Prostate gland (tissue), 2 donors: ENCODE results near the gene KLHL29. TPM values are rescaled to one million over a fixed set of nuclear protein-coding genes. Genes with fewer than 3 reads are reported as not detected.

Experiments used
- DNase-seq: peaks from one replicate; pipeline ENCODE4 v3.0.0-alpha.2; 2019; ENCODE audit warnings: low spot score
- H3K27ac ChIP-seq, 2 donors: fragments of 200-600 bp; sonication (generic); 2 replicates each; pipeline ENCODE4 v1.5.1; 2017 to 2019
- H3K27me3 ChIP-seq: fragments of 200-600 bp; sonication (generic); replicated peaks from 2 replicates; pipeline ENCODE4 v1.5.1; 2019; ENCODE audit not compliant: insufficient read depth
- H3K36me3 ChIP-seq, 2 donors: fragments of 200-600 bp; sonication (generic); 1 replicate in 1 of 2; 2 replicates in 1 of 2; pipeline versions ENCODE4 v1.5.1 to v1.8.1; 2017 to 2019
- H3K4me1 ChIP-seq: fragments of 200-600 bp; sonication (generic); replicated peaks from 2 replicates; pipeline ENCODE4 v1.5.1; 2019
- H3K4me3 ChIP-seq, 2 donors: fragments of 200-600 bp; sonication (generic); 2 replicates each; pipeline ENCODE4 v1.5.1; 2017 to 2019
- H3K9me3 ChIP-seq: fragments of 200-600 bp; sonication (generic); 2 replicates; pipeline ENCODE4 v1.5.1; 2017
- POLR2A ChIP-seq: fragments of 450-650 bp; IDR thresholded peaks from one replicate; pipeline ENCODE4 v1.6.1; 2016; ENCODE audit warnings: antibody characterized with exemption, mild to moderate bottlenecking
- POLR2AphosphoS5 ChIP-seq: sonication (generic); formaldehyde crosslinking; IDR thresholded peaks from one replicate; pipeline ENCODE4 v1.6.1; 2017; ENCODE audit warnings: antibody characterized with exemption
- WGBS: methylation state at CpG from one replicate; pipeline ENCODE4 v1.1.5; 2018; 5-methylcytosine and 5-hydroxymethylcytosine counted together
- intact Hi-C: fragments of 100-400 bp; cut with DNase I; formaldehyde crosslinking; loops from one replicate; pipeline ENCODE4 v1.14.2; 2022
- total RNA-seq, 2 donors: library from RNA; depleted of rRNA; stranded (reverse); fragments of >200 nt; gene quantifications; one replicate each; pipeline ENCODE4 v1.1.0, GENCODE V29; 2016
- TF ChIP-seq, protein P1 (sequence below), 4 experiments: fragments of 200-600 bp in 2 of 4; fragments of 450-650 bp in 2 of 4; sonication (generic) in 2 of 4; IDR thresholded peaks; 1 replicate in 3 of 4; 2 replicates in 1 of 4; pipeline ENCODE4 v1.5.1; 2016 to 2019; ENCODE audit warnings: antibody characterized with exemption in 4 of 4, mild to moderate bottlenecking in 2 of 4, moderate library complexity in 2 of 4

KLHL29 gene
- total RNA-seq, 2 donors from 2014 or later, result 23.3 to 24.8 TPM

DNA sequence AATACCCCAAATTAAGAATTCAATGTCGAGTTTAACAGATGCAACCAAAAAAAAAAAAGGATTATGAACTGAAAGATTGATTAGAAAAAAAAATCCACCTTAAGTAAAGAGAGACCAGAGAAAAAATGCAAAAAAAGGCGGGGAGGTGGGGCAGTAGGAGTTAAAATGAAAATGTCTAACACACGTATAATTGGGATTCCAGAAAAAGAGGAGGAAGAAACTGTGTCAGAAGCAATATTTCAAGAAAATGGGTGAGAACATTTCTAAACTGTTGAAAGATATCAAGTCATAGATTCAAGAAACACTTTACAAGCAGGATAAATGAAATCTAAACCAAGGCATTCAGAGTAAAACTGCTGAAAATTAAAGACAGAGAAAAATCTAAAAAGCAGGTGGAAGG lies 226.9 kb downstream of the KLHL29 start:
- Histone ChIP-seq H3K4me3 (no peak overlapping the region), H3K36me3 (no peaks in the 10 kb centered on the region), H3K9me3 (no peaks in the 10 kb centered on the region), H3K4me1 (no peaks in the 10 kb centered on the region), H3K27me3 (no peaks in the 10 kb centered on the region), H3K27ac (no peak overlapping the region)
- TF ChIP-seq POLR2AphosphoS5 (no peak), POLR2A (no peak)
- TF ChIP-seq, protein P1, sequence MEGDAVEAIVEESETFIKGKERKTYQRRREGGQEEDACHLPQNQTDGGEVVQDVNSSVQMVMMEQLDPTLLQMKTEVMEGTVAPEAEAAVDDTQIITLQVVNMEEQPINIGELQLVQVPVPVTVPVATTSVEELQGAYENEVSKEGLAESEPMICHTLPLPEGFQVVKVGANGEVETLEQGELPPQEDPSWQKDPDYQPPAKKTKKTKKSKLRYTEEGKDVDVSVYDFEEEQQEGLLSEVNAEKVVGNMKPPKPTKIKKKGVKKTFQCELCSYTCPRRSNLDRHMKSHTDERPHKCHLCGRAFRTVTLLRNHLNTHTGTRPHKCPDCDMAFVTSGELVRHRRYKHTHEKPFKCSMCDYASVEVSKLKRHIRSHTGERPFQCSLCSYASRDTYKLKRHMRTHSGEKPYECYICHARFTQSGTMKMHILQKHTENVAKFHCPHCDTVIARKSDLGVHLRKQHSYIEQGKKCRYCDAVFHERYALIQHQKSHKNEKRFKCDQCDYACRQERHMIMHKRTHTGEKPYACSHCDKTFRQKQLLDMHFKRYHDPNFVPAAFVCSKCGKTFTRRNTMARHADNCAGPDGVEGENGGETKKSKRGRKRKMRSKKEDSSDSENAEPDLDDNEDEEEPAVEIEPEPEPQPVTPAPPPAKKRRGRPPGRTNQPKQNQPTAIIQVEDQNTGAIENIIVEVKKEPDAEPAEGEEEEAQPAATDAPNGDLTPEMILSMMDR (IDR thresholded peaks at IDR 0.05), result no peak
- WGBS, result 96% methylated on average over 3 of the region's 3 CpGs
- no peak for DNase-seq
- intact Hi-C loops, result no loop called here

DNA sequence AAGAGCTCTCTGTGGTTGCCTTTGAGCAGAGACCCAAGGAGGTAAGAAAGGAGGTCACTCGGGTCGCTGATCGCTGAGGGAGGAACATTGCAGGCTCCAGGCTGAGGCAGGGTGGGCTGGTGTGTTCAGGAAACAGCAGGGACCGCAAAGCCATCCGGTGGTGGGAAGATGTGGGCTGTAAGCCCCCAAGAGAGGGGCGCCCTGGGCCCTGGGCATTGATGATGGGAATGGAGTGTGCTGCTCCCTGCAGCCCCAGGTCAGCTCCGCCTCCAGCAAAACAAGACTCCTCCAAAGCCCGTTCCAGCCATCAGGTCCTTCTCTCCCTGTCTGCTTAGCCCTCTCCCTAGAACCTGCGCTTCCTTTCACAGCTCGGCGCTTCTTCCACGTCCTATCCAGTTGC lies 229.7 kb downstream of the KLHL29 start:
- no peaks in the 10 kb centered on the region for H3K27me3 ChIP-seq

DNA sequence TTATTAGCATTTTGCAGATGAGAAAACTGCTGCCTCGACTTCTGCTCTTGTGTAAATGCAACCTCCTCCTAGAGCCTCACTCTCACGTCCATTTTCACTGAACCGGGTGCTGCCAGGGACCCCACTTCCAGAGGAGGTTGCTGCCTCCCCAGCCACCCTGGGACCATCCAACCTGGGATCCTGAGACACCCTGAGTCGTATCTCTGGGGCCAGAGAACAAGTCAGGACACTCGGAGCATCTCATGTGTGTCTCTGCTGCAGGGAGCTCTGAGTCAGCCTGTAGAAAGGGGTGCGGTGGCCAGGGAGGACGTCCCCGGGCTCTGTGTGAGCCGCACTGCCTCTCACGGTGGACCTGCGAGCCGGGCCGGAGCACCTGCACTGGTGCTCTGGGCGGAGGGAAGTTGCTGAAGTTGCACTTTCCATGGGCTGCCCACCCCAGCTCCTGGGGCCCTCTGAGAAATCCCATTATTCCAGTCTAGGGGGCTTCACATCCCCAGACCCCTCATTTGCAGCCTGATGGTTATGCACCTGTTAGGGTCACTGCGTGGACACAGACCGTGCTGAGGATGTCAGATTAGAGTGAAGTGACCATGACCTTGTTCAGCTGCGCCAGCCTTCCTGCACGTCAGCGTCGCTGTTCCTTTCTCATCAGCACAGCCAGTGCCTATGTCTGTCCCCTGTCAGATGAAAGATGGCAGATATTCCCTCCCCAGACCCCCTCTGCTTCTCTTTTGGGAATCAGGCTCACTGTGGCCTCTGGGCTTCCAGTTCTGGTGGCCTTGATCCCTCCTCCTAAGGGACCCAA lies 230.4 kb downstream of the KLHL29 start:
- TF ChIP-seq, protein P1 (IDR thresholded peaks at IDR 0.05), result no peak
- TF ChIP-seq POLR2A (no peak), POLR2AphosphoS5 (no peak)
- WGBS, result 89% methylated on average over 15 of the region's 20 CpGs
- no peaks in the 10 kb centered on the region for H3K27me3 ChIP-seq
- DNase-seq, result no peak
- intact Hi-C loops, result loop anchor here (5.0 kb wide), 3 partner anchors 48 to 228 kb away; partner anchors contain the start of gene KLHL29
- H3K36me3 ChIP-seq, result no peaks in the 10 kb centered on the region
- H3K4me3 ChIP-seq, result no peak overlapping the region
- peak overlapping the region; percentile 66 to 83 for H3K27ac ChIP-seq
- H3K4me1 ChIP-seq, result peaks cover 4% of the 10 kb centered on the region
- H3K9me3 ChIP-seq, result no peaks in the 10 kb centered on the region

More for the DNA sequence above, 229.7 kb downstream of the KLHL29 start:
- Histone ChIP-seq H3K9me3 (no peaks in the 10 kb centered on the region), H3K4me1 (peaks cover 4% of the 10 kb centered on the region), H3K36me3 (no peaks in the 10 kb centered on the region), H3K27ac (no peak overlapping the region), H3K4me3 (no peak overlapping the region)
- WGBS, result 84% methylated on average over 12 of the region's 12 CpGs
- intact Hi-C loops, result loop anchor here (5.0 kb wide), 3 partner anchors 47 to 227 kb away; partner anchors contain the start of gene KLHL29
- DNase-seq, result no peak
- TF ChIP-seq POLR2A (no peak), POLR2AphosphoS5 (no peak)
- TF ChIP-seq, protein P1 (IDR thresholded peaks at IDR 0.05), result no peak

DNA sequence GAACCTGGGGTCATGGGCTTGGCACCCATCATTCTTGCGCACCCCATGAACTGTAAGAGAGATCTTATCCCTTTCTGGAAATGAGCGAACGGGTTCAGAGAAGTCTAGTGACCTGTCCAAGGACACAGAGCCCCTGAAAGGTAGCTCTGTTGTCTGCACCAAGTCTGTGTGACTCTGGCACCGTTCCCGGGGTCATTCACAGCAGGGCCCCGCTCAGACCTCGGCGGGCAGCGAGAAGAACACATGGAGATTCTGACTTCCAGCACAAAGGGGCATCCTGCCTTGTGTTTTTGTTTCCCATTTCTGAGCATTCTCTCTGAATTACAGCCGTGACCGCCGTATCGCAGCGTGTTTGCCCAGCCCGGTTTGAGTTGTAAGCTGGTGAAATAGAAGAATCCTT lies 231.7 kb downstream of the KLHL29 start:
- H3K36me3 ChIP-seq, result no peaks in the 10 kb centered on the region
- TF ChIP-seq, protein P1 (IDR thresholded peaks at IDR 0.05), result no peak
- TF ChIP-seq POLR2AphosphoS5, result no peak
- TF ChIP-seq POLR2A, result no peak
- peak overlapping the region; percentile 66 to 83 for H3K27ac ChIP-seq
- intact Hi-C loops, result loop anchor here (5.0 kb wide), 3 partner anchors 49 to 229 kb away; partner anchors contain the start of gene KLHL29
- peaks cover 4% of the 10 kb centered on the region for H3K4me1 ChIP-seq
- no peak for DNase-seq
- no peaks in the 10 kb centered on the region for H3K9me3 ChIP-seq
- no peaks in the 10 kb centered on the region for H3K27me3 ChIP-seq
- WGBS, result 50% methylated on average over 15 of the region's 15 CpGs
- no peak overlapping the region for H3K4me3 ChIP-seq
